ENCODE measurements around the gene CCBE1.

- TF ChIP-seq, protein P1, sequence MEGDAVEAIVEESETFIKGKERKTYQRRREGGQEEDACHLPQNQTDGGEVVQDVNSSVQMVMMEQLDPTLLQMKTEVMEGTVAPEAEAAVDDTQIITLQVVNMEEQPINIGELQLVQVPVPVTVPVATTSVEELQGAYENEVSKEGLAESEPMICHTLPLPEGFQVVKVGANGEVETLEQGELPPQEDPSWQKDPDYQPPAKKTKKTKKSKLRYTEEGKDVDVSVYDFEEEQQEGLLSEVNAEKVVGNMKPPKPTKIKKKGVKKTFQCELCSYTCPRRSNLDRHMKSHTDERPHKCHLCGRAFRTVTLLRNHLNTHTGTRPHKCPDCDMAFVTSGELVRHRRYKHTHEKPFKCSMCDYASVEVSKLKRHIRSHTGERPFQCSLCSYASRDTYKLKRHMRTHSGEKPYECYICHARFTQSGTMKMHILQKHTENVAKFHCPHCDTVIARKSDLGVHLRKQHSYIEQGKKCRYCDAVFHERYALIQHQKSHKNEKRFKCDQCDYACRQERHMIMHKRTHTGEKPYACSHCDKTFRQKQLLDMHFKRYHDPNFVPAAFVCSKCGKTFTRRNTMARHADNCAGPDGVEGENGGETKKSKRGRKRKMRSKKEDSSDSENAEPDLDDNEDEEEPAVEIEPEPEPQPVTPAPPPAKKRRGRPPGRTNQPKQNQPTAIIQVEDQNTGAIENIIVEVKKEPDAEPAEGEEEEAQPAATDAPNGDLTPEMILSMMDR (IDR thresholded peaks at IDR 0.05; ENCODE audit: insufficient read depth, low read length, poor library complexity, severe bottlenecking), result no peak
- no peak for TF ChIP-seq EZH2phosphoT487 (conservative IDR thresholded peaks at IDR 0.05; ENCODE audit: low read length)
Observed at GRCh38 chr18:59470561-59471121, 226.6 kb downstream of the CCBE1 start.

Measured in SU-DHL-6 (cell line).